ENCODE measurements around the gene MYH15. TPM values are rescaled to one million over a fixed set of nuclear protein-coding genes. Genes with fewer than 3 reads are reported as not detected.

Gene MYH15
- total and polyA plus RNA-seq, 10 of the 15 experiments (the other 5 are each of a cell fraction or from before 2014, with no cell fraction given) = 0.05 to 0.27 (median 0.09) TPM; not detected in 1

DNA sequence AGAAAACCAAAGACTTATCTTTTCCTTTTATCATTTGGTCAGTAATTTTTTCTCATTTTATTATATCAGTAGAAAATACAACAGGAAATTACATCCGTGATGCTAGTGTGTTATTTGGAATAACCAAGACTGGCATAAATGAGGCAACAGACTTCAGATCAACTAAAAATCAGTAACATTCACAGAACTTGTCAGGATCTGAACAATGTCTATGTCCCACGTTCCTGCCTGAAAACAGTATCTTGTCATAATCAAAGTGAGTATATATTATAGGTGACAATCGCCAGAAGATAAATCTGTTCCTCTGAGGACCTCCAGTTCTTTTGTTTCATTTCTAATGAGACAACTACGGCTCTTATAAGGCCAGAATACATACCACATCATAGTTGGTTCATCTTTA is 41.8 kb downstream of the MYH15 start:
- no peak overlapping the region for H3K9ac ChIP-seq (ENCODE audit: control insufficient read depth, insufficient read depth, low read length)
- TF ChIP-seq RFX5 (IDR thresholded peaks at IDR 0.05; ENCODE audit: low read depth, low read length) (no peak), CHD4 (IDR thresholded peaks at IDR 0.05) (no peak), RB1 (IDR thresholded peaks at IDR 0.05; ENCODE audit: borderline replicate concordance) (no peak), SIN3A (IDR thresholded peaks at IDR 0.05; ENCODE audit: low read depth, low read length) (no peak), STAT3 (IDR thresholded peaks at IDR 0.05; ENCODE audit: low read depth, low read length) (no peak), ETV6 (conservative IDR thresholded peaks at IDR 0.05 in 1 of 2, IDR thresholded peaks at IDR 0.05 in 1 of 2; ENCODE audit: borderline replicate concordance in 1 of 2, low read depth in 1 of 2) (no peak), NFYB (IDR thresholded peaks at IDR 0.05; ENCODE audit: insufficient read depth, low read depth, low read length) (no peak), FOXM1 (IDR thresholded peaks at IDR 0.05; ENCODE audit: low read depth, low read length) (no peak)
- TF ChIP-seq, protein P1, sequence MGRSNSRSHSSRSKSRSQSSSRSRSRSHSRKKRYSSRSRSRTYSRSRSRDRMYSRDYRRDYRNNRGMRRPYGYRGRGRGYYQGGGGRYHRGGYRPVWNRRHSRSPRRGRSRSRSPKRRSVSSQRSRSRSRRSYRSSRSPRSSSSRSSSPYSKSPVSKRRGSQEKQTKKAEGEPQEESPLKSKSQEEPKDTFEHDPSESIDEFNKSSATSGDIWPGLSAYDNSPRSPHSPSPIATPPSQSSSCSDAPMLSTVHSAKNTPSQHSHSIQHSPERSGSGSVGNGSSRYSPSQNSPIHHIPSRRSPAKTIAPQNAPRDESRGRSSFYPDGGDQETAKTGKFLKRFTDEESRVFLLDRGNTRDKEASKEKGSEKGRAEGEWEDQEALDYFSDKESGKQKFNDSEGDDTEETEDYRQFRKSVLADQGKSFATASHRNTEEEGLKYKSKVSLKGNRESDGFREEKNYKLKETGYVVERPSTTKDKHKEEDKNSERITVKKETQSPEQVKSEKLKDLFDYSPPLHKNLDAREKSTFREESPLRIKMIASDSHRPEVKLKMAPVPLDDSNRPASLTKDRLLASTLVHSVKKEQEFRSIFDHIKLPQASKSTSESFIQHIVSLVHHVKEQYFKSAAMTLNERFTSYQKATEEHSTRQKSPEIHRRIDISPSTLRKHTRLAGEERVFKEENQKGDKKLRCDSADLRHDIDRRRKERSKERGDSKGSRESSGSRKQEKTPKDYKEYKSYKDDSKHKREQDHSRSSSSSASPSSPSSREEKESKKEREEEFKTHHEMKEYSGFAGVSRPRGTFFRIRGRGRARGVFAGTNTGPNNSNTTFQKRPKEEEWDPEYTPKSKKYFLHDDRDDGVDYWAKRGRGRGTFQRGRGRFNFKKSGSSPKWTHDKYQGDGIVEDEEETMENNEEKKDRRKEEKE (IDR thresholded peaks at IDR 0.05) = no peak
- SMC1A ChIA-PET (ENCODE audit: uncharacterized antibody, unreplicated experiment) = no interaction called here
- H3K4me3 ChIP-seq = no peak overlapping the region
- 18% methylated on average over 4 of the region's 4 CpGs for WGBS (ENCODE audit: insufficient coverage, insufficient replicate concordance, low lambda C conversion rate, missing lambda C conversion rate)
- no peak overlapping the region for H3K27ac ChIP-seq (ENCODE audit: control insufficient read depth, insufficient read depth)
- CTCF ChIA-PET = interaction anchor here (2.6 kb wide), 1 partner anchor 9 kb away, joined by 11 read pairs; no protein-coding TSS in a partner anchor
- FAIRE-seq = no peak
- ATAC-seq = no peak
- H3K4me1 ChIP-seq (ENCODE audit: control insufficient read depth, insufficient read depth, low read length) = no peaks in the 10 kb centered on the region
- no peaks in the 10 kb centered on the region for H3K9me3 ChIP-seq (replicated peaks; ENCODE audit: control insufficient read depth, insufficient read depth, low read length)
- POLR2A ChIA-PET = no interaction called here
- H3K79me2 ChIP-seq (ENCODE audit: control insufficient read depth, insufficient read depth, low read length) = no peaks in the 10 kb centered on the region
- H3K36me3 ChIP-seq (ENCODE audit: control insufficient read depth in 2 of 2, insufficient read depth in 2 of 2, low read length in 1 of 2) = no peaks in the 10 kb centered on the region
- H4K20me1 ChIP-seq (ENCODE audit: control insufficient read depth, insufficient read depth) = no peaks in the 10 kb centered on the region
- intact Hi-C loops (cut with micrococcal nuclease; ENCODE audit: unreplicated experiment) = no loop called here
- no peak for DNase-seq (ENCODE audit: low read depth, low spot score)
- in situ Hi-C loops (cut with MboI) = no loop called here
- RAD21 ChIA-PET (ENCODE audit: unreplicated experiment) = interaction anchor here (2.0 kb wide), 1 partner anchor 9 kb away, joined by 4 read pairs; no protein-coding TSS in a partner anchor
- no peak overlapping the region for H2AFZ ChIP-seq (ENCODE audit: control insufficient read depth, low read depth, low read length)
- no TSS peak for BruUV-seq (replicated peaks)
- no peak overlapping the region for H3K4me2 ChIP-seq (ENCODE audit: control insufficient read depth, insufficient read depth)
- H3K27me3 ChIP-seq (replicated peaks in 1 of 2; ENCODE audit: control insufficient read depth in 2 of 2, insufficient read depth in 2 of 2, low read length in 1 of 2) = no peaks in the 10 kb centered on the region; a peak in 1 of 4 replicates

Data from GM12878 (cell line).